HG02571 (cell line): Measurements from ENCODE around the gene DNAH7.
"Not testable (repeated sequence)": the region's sequence is repeated elsewhere in the genome, so short reads cannot be mapped to it uniquely, and the experiment has no call there.

Source experiments
- ATAC-seq: cut with Tn5 transposase; IDR thresholded peaks from one replicate; pipeline ENCODE4 v1.9.1; 2021; ENCODE audit warnings: mild to moderate bottlenecking, moderate library complexity; ENCODE audit not compliant: unreplicated experiment

The DNAH7 gene

DNA sequence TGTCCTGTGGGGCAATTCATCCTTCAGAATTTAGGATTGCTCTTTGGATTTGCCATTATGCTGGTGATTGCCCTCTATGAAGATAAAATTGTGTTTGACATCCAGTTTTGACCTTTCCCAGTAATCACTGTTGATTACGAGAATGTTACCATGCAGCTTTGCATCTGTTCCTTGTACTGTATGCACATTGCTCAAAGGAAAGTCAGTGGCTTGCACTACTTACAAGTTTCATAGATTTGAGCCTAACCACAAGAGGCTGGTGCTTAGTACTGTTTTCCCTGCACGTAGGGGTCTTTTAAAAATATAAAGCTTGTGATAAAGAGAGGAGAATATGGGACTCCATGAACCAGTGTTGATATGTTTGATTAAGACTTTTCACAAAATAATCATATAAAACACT lies 333.7 kb downstream of the DNAH7 start:
- no peak for ATAC-seq

DNA sequence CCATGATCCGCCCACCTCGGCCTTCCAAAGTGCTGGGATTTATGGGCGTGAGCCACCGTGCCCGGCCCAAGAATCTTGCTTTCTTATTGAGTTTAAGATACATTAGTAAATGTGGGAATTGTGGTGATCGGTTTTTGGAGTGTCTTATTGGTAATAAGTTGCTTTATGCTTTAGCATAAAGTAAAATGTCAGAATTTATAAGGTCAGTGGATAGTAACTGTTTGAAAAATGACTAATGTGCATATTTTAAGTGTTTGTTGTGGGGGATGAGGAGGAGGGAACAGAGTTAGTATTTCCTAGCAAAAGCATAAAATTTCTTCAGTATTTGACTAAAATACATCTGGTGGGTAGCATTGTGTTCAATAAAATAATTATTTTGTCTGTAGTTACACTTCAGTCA lies 334.2 kb downstream of the DNAH7 start:
- ATAC-seq = no peak

DNA sequence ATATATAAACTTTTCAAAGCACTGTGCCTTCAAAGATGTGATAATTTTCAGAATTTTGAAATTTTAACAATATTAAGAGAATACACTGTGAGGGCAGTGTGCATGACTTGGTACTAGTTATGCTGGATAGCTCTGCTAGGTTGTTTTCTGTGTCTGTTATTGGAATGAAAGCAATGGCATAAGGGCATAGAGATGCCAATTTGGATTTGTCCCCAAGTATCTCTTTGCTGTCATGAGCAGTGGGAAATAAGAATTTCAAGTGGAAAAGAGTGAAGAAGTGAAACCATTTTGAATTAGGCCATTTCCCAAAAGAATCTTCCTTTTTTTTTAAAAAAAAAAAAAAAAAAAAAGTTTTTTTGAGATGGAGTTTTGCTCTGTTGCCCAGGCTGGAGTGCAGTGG lies 334.8 kb downstream of the DNAH7 start:
- ATAC-seq = no peak

DNA sequence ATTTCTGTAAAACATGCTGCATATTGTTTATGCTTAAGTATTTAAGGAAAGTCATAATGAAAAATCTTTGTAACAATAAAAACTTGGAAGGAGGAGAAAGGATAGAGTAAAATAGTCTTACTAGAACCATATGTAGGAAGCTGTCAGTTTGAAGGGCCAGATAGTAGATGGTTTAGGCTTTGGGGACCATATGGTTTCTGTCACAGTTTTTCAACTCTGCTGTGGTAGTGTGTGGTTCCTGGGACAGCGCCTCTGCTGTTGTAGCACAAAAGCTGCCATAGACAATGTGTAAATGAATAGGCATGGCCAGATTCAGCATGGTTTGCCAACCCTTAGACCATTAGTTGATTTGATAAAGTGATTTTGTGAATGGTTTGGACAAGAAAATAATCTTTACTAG lies 336.1 kb downstream of the DNAH7 start:
- no peak for ATAC-seq

DNA sequence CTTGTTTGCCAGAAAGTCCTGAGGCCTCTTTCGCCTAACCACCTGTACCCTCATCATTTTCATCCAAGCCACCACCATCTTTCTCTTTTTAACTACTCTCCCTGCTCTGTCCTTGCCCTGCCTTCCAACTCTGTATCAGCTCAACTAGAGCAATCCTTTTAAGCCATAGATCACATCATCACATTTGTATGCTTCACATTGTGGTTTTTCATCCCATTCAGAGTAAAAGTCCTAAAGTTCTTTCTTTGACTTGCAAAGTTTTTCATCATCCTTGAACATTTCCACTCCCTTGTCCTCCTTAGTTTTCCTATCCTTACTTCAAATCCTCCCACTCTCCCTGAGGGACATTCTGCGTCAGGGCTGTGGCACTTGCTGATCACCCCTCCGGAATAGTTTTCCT lies 337.7 kb downstream of the DNAH7 start:
- no peak for ATAC-seq

DNA sequence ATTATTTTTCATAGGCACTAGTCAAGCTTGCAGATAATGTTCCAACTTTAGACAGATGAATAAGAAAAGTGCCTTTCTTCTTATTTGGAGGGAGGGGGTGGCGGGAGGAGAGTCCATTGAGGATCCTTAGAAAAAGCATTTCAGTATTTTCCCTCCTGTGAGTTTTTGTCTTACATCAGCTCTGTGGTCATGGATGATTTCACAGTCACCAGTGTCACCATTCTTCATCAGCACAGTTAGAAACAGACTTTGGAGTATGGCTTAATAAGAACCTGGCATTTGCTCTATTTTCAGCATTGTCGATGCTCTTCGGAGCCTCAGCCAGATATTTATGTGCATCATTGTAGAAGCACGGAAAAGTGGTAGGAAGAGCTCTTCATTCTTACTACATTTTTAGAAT lies 341.5 kb downstream of the DNAH7 start:
- no peak for ATAC-seq

DNA sequence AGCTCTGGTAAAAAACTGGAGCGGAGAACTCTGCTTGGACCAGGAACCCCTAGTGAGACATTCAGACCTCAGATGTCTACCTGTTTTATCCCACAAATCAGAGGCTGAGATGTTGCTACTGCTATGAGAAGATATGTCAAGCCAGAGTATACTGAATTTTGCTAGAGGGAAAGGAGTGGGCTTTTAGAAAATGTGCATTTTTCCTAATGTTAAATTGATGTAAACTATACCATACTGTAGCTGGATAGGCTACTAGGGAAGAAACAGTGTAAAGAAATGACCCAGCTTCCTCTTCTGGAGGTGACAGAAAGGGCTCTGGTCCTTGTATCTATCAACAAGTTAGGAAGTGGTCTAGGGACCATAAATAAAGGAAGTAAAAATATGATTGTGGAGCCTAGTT lies 346.6 kb downstream of the DNAH7 start:
- no peak for ATAC-seq

DNA sequence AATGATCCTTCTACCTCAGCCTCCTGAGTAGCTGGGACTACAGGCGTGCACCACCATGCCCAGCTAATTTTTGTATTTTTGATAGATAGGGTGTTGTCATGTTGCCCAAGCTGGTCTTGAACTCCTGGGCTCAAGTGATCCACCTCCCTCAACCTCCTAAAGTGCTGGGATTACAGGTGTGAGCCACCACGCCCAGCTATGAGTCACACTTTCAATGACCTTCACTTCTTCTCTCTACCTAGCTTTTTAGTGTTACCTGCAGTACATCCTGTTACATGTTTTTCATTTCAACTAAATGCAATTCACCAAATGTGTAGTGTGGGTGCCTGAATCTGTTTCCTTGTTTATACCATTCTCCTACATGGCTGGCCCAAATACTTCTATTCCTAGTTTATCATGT lies 347.6 kb downstream of the DNAH7 start:
- no peak for ATAC-seq

DNA sequence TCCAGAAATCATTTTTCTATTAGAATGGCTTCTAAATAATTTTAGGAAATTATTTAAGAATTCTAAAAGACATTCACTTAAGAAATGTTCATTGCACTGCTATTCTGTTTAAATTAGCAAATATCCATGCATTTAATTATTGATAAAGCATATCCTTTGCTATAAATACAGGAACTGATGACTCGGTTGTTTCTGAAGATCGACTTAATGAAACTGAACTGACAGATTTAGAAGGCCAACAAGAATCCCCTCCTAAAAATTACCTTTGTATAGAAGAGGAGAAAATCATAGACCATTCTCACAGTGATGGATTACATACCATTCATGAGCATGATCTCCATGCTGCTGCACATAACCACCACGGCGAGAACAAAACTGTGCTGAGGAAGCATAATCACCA lies 352.2 kb downstream of the DNAH7 start:
- no peak for ATAC-seq

DNA sequence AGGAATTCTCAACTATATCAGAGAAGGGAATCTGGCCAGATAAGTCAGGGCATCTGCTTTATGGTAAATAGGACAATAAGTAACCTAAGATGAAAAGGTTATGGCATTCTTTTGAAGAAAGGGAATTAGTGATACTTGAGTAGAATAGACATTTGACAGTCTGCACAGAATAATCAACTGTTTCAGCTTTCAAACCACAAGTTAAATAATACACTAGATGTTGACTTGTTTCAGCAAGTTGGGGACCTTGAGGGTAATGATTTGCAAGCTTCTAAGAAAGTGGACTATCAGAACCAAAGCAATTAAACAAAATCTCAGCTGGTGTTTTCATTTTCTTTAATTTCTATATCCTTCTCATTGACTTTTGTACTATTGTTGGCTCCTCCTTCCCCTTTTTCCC lies 357.2 kb downstream of the DNAH7 start:
- ATAC-seq = no peak

DNA sequence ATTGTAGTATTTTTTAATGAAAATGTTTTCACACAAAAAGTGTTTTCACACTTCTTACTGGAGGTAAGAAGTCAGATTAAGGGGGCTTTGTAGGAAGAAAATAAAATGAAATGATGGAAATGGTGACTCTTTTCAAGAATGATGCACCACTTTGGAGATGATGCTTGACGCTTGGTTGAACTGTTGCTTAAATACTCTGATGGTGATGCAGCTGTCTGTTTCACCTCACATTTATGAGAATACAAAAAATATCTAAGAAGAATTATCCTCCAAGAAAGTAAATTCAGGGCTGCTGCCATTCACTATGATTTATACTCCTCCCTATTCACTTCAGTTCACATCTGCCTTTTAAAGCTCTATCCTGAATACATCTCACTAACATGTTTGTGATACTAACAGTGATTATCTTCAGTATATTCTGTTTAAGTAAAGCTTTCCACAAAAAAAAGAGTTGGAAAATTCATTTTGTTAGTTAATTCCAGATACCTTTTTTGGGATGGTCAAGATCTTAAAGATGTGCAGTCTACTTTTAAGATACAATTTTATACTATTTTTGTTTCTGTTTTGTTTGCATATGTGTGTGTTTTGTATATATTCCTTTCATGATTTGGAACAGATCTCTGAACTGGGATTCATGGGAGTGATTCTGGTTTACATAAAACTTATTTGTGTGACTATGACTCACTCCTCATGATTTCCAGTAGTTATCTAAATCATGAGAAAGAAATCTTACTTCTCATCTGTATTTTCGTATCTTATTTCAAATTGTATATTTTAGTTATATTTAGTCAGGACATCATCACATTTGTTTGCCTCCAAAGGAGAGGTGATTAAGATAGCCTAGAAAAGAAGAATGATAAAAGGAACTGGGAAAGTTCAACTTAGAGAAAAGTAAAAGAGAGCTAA lies 358.5 kb downstream of the DNAH7 start:
- ATAC-seq = no peak

DNA sequence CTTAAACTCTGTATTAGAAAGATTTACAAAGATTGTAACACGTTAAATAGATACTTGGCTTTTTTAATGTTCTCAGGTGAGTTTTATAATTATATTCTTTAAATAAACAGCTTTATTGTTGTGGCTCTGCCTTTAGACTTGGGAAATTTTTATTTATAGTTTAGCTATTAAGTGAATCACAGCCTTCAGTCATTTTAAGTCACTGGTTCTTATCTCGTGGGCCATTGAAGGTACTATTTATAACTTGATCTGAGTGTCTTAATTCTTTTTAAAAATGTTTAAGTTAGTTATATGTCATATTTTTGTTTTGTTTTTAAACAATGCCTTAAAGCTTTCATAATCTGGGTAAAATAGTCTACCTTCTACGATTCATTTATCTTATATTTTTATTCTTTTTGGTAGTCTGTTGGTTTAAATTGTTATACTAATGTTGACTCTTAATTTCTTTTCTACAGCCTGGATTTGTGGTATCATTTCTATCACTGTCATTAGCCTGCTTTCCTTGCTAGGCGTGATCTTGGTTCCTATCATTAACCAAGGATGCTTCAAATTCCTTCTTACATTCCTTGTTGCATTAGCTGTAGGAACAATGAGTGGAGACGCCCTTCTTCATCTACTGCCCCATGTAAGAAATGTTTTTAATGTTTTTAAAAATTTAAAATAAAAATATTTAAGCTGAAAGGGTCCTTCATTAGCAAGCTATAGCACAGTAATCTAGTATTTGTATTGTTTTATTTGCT lies 362.3 kb downstream of the DNAH7 start:
- no peak for ATAC-seq

DNA sequence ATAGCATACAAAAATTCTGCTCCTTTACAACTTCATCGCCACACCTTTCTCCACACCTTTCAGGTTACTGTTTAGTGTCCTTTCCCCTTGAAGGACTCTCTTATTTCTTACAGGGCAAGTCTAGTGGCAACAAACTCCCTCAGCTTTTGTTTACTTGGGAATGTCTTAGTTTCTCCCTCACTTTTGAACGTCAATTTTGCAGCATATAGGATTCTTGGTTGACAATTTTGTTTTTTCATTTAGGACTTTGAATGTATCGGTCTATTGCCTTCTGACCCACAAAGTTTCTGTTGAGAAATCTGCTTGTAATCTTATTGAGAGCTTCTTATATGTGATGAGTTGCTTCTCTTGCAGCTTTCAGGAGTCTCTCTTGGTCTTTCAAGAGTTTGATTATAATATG lies 368.2 kb downstream of the DNAH7 start:
- no peak for ATAC-seq

DNA sequence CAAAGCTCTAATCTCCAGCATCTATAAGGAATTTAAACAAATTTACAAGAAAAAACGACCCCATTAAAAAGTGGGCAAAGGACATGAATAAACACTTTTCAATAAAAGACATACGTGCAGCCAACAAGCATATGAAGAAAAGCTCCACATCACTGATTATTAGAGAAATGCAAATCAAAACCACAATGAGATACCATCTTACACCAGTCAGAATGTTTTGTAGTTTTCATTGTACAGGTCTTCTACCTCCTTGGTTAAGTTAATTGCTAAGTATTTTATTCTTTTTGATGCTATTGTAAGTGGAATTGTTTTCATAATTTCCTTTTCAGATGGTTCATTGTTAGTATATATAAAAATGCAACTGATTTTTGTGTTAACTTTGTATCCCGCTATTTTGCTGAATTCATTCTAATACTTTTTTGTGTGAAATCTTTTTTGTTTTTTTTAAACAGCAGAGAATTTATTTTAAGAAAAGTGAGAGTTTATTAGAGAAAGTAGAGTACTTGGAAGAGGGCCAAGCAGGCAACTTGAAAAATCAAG lies 370.9 kb downstream of the DNAH7 start:
- ATAC-seq = no peak

DNA sequence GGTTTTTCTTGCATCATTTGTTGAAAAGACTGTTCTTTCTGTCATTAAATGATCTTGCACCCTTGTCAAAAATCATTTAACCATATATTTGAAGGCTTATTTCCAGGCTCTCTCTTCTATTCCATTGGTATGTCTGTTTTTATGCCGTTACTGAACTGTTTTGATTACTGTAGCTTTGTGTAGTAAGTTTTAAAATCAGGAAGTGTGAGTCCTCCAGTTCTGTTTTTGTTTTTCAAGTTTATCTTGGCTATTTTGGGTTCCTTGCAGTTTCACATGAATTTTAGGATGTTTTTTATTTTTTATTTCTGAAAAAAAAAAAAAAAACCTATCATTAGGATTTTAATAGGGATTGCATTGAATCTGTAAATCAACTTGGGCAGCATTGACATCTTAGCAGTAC lies 372.6 kb downstream of the DNAH7 start:
- no peak for ATAC-seq

DNA sequence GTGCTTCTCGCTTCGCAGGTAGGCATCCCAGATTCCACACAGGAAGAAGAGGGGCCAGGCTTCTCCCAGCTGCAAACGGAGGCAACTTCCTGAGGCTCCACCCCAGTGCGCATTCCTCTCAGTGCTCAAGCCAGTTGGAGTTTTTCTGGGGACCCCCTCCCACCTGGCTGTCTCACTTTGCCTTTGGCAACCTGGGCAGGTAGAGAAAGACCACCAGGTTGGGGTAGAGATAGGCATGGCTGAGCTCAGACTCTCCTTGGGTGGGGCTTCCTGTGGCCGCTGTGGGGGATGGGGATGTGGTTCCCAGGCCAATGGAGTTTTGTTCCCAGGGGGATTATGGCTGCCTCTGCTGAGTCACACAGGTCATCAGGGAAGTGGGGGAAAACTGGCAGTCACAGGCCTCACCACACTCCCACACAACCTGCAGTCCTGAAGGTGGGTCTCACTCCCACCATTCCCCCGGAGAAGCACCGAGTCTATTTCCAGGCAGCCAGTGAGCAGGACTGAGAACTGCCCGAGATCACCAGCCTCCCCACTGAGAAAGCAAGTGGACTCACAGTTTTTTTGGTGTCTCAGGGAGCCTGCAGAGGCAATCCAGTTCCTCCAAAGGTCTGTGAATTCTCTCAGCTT lies 373.5 kb downstream of the DNAH7 start:
- no peak for ATAC-seq

DNA sequence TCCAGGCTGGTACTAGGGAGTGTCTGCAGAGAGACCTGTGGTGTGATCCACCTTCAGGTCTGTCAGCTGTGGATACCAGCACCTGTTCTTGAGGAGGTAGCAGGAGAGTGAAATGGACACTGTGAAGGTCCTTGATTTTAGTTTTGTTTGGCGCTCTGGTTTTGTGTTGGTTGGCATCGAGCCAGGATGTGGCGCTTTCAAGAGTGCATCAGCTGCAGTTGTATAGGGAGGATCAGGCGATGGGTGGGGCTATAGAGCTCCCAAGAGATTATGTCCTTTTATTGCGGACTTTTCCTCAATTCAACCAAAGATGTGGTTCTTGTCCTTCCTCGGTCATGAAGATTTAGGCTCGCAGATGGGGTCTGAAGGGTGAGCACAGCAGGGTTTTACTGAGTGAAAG lies 374.1 kb downstream of the DNAH7 start:
- ATAC-seq = no peak

DNA sequence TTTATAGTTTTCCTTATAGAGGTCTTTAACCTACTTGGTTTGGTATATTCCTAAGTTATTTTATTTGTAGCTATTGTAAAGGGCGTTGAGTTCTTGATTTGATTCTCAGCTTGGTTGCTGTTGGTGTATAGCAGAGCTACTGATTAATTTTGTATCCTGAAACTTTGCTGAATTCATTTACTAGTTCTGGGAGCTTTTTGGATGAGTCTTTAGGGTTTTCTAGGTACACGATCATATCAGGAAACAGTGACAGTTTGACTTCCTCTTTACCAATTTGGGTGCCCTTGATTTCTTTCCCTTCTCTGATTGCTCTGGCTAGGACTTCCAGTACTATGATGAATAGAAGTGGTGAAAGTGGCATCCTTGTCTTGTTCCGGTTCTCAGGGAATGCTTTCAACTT lies 376.1 kb downstream of the DNAH7 start:
- ATAC-seq = not testable (repeated sequence)
